K562 (cell line): ENCODE results near the gene COL25A1. TPM values are rescaled to one million over a fixed set of nuclear protein-coding genes. Genes with fewer than 3 reads are reported as not detected.

Experiments used
- ATAC-seq: fragments of 200-7000 bp; cut with Tn5 transposase; 3 replicates; pipeline ENCODE4 v1.9.1; 2020; ENCODE audit warnings: moderate library complexity
- BruUV-seq: library from RNA; stranded (reverse); fragments of 400-500 nt; replicated peaks from 2 replicates; lab custom pipeline; 2021; lab: Mats Ljungman, UMichigan
- CTCF ChIA-PET: fragments of 300-600 bp; formaldehyde crosslinking; extraction: SDS; loops from one replicate; lab custom pipeline; 2021; ENCODE audit warnings: low intra/inter-chr PET ratio; lab: Yijun Ruan, JAX
- POLR2A ChIA-PET: fragments of 300-600, 350-650 bp; sonication (Branson Sonifier 250); formaldehyde crosslinking; extraction: SDS; loops from one replicate; lab custom pipeline; 2021; ENCODE audit warnings: antibody characterized with exemption, inconsistent platforms; lab: Yijun Ruan, JAX
- DNase-seq, 4 experiments: peaks; one replicate each; pipeline versions ENCODE4 v3.0.0 to v3.0.0-alpha.2; 2011 to 2018; ENCODE audit warnings: low spot score in 3 of 4, mixed read lengths in 3 of 4; ENCODE audit errors: extremely low read depth in 1 of 4
- FAIRE-seq: peaks from 2 replicates; lab custom pipeline; 2011; peaks lifted over from hg19 to GRCh38; lab: Jason Lieb, UNC
- H2AFZ ChIP-seq: 2 replicates; pipeline ENCODE4 v1.6.0; 2011; ENCODE audit warnings: low read depth, low read length, control low read depth, inconsistent platforms
- H3K27ac ChIP-seq: fragments of 200-600 bp; 3 replicates; pipeline ENCODE4 v1.8.0; 2011; ENCODE audit warnings: low read depth, mild to moderate bottlenecking, control low read depth, inconsistent platforms, low read length, moderate library complexity, mixed read lengths; ENCODE audit errors: extremely low read depth
- H3K27me3 ChIP-seq, 2 experiments: fragments of 300-600 bp in 1 of 2; 2 replicates in 1 of 2; 3 replicates in 1 of 2; pipeline versions ENCODE4 v1.6.0 to v1.8.0; 2011; ENCODE audit warnings: inconsistent platforms in 2 of 2, low read length in 2 of 2, mild to moderate bottlenecking in 1 of 2, mixed read lengths in 1 of 2, moderate library complexity in 1 of 2; ENCODE audit not compliant: control insufficient read depth in 2 of 2, insufficient read depth in 2 of 2
- H3K36me3 ChIP-seq: fragments of 300-600 bp; 3 replicates; pipeline ENCODE4 v1.8.0; 2011; ENCODE audit warnings: mild to moderate bottlenecking, low read length, inconsistent platforms; ENCODE audit not compliant: control insufficient read depth, insufficient read depth
- H3K4me1 ChIP-seq, 2 experiments: fragments of 200-600 bp in 1 of 2; replicated peaks in 1 of 2; 2 replicates in 1 of 2; 3 replicates in 1 of 2; pipeline versions ENCODE4 v1.5.1 to v1.8.0; 2011; ENCODE audit warnings: inconsistent platforms in 2 of 2, low read length in 2 of 2, mild to moderate bottlenecking in 1 of 2, mixed read lengths in 1 of 2, moderate library complexity in 1 of 2; ENCODE audit not compliant: control insufficient read depth in 2 of 2, insufficient read depth in 2 of 2
- H3K4me2 ChIP-seq: 2 replicates; pipeline ENCODE4 v1.6.1; 2011; ENCODE audit warnings: low read length, control low read depth, inconsistent platforms, mixed read lengths; ENCODE audit not compliant: insufficient read depth
- H3K4me3 ChIP-seq: fragments of 200-600 bp; sonication (generic), shearing (Covaris generic); 2 replicates; pipeline ENCODE4 v1.5.1; 2016; ENCODE audit warnings: control low read depth, inconsistent platforms
- H3K79me2 ChIP-seq: fragments of 200-600 bp; 3 replicates; pipeline ENCODE4 v1.8.0; 2011; ENCODE audit warnings: low read length, inconsistent platforms; ENCODE audit not compliant: control insufficient read depth, insufficient read depth
- H3K9ac ChIP-seq, 2 experiments: 2 replicates each; pipeline versions ENCODE4 v1.6.0 to v1.6.1; 2011; ENCODE audit warnings: low read depth in 2 of 2, low read length in 2 of 2, control low read depth in 1 of 2, inconsistent platforms in 1 of 2, mild to moderate bottlenecking in 1 of 2, mixed read lengths in 1 of 2; ENCODE audit not compliant: insufficient read depth in 1 of 2
- H3K9me1 ChIP-seq: one replicate; pipeline ENCODE4 v1.6.0; 2011; ENCODE audit warnings: inconsistent platforms, mild to moderate bottlenecking, low read length, moderate library complexity; ENCODE audit not compliant: control insufficient read depth, insufficient read depth
- H3K9me3 ChIP-seq: replicated peaks from 2 replicates; pipeline ENCODE4 v1.5.1; 2011; ENCODE audit warnings: low read depth, low read length, inconsistent platforms; ENCODE audit not compliant: control insufficient read depth, insufficient read depth
- H4K20me1 ChIP-seq: replicated peaks from 2 replicates; pipeline ENCODE4 v1.6.1; 2011; ENCODE audit warnings: low read length, inconsistent platforms, mixed read lengths; ENCODE audit not compliant: control insufficient read depth, insufficient read depth
- ADNP ChIP-seq: fragments of 200-800 bp; sonication (Bioruptor generic); IDR thresholded peaks from 2 replicates; pipeline ENCODE4 v1.6.1; 2016; ENCODE audit warnings: missing genetic modification characterization, missing compliant biosample characterization
- ATF3 ChIP-seq, 2 experiments: fragments of 450-650 bp in 1 of 2; sonication (generic) in 1 of 2; formaldehyde crosslinking in 1 of 2; IDR thresholded peaks in 1 of 2; conservative IDR thresholded peaks in 1 of 2; 2 replicates each; pipeline versions ENCODE4 v1.6.1 to v1.8.1; 2016 to 2023; ENCODE audit warnings: mild to moderate bottlenecking in 2 of 2, moderate library complexity in 2 of 2, inconsistent platforms in 1 of 2, missing genetic modification reagents in 1 of 2
- CHAMP1 ChIP-seq: fragments of 450-650 bp; IDR thresholded peaks from 2 replicates; pipeline ENCODE4 v1.6.1; 2016; ENCODE audit warnings: mild to moderate bottlenecking
- E2F1 ChIP-seq: sonication (generic); formaldehyde crosslinking; IDR thresholded peaks from 2 replicates; pipeline ENCODE4 v1.8.1; 2023; ENCODE audit warnings: mild to moderate bottlenecking, missing genetic modification reagents, moderate library complexity
- HES1 ChIP-seq: fragments of 450-650 bp; IDR thresholded peaks from 2 replicates; pipeline ENCODE4 v1.6.1; 2016; ENCODE audit warnings: low read depth, mild to moderate bottlenecking, moderate library complexity
- KLF6 ChIP-seq: fragments of 250-450 bp; sonication (Bioruptor Pico); IDR thresholded peaks from 2 replicates; pipeline ENCODE4 v1.4.0; 2020; ENCODE audit warnings: mild to moderate bottlenecking, moderate library complexity, borderline replicate concordance
- NFYB ChIP-seq: IDR thresholded peaks from 2 replicates; pipeline ENCODE4 v1.6.1; 2011; ENCODE audit warnings: mild to moderate bottlenecking, moderate library complexity; ENCODE audit not compliant: insufficient read length; ENCODE audit errors: extremely low read depth
- RHOXF2B ChIP-seq: fragments of 250-450 bp; sonication (Bioruptor Pico); conservative IDR thresholded peaks from 2 replicates; pipeline ENCODE4 v1.5.1; 2021
- TBL1XR1 ChIP-seq, 2 experiments: IDR thresholded peaks; 2 replicates each; pipeline ENCODE4 v1.6.1; 2012; ENCODE audit warnings: improper control_type of control experiment in 2 of 2, low read length in 2 of 2, mild to moderate bottlenecking in 1 of 2
- TOE1 ChIP-seq, 2 experiments: fragments of 450-650 bp in 1 of 2; sonication (generic) in 1 of 2; formaldehyde crosslinking in 1 of 2; IDR thresholded peaks; 2 replicates each; pipeline versions ENCODE4 v1.7.1 to v1.8.0; 2016 to 2022; ENCODE audit warnings: borderline replicate concordance in 2 of 2, mild to moderate bottlenecking in 2 of 2, antibody characterized with exemption in 1 of 2, inconsistent platforms in 1 of 2, low read depth in 1 of 2, missing genetic modification reagents in 1 of 2, moderate library complexity in 1 of 2
- ZC3H11A ChIP-seq: IDR thresholded peaks from 2 replicates; pipeline ENCODE4 v1.6.1; 2012; ENCODE audit warnings: low read depth, low read length, improper control_type of control experiment
- ZNF3 ChIP-seq: fragments of 250-450 bp; sonication (Bioruptor Pico); IDR thresholded peaks from 2 replicates; pipeline ENCODE4 v1.5.0; 2021; ENCODE audit warnings: mild to moderate bottlenecking, moderate library complexity
- ZNF717 ChIP-seq: fragments of 250-450 bp; sonication (Bioruptor Pico); IDR thresholded peaks from 2 replicates; pipeline ENCODE4 v1.5.0; 2021
- WGBS: fragments of 100-300 bp; shearing (Covaris generic); methylation state at CpG from one replicate; pipeline ENCODE4 v1.1.6; 2016; ENCODE audit warnings: low coverage, mixed read lengths; ENCODE audit not compliant: insufficient coverage; ENCODE audit errors: missing lambda C conversion rate; 5-methylcytosine and 5-hydroxymethylcytosine counted together
- in situ Hi-C: fragments of 300-500 bp; cut with MboI; formaldehyde crosslinking; loops from 4 replicates; pipeline ENCODE4 v1.15.0; 2018; ENCODE audit warnings: inconsistent platforms, mixed read lengths
- intact Hi-C: fragments of 100-400 bp; cut with micrococcal nuclease; formaldehyde crosslinking; loops from 2 replicates; pipeline ENCODE4 v1.14.2; 2022
- polyA plus RNA-seq, 8 experiments: library from polyadenylated mRNA; depleted of rRNA in 4 of 8; stranded (reverse) in 5 of 8; unstranded in 3 of 8; fragments of >200 nt; fragmentation: Nextera tagmentation in 2 of 8; fragmentation: Illumina TruSeq in 1 of 8; extraction: Ambion mirVana in 2 of 8; extraction: Trizol in 1 of 8; gene quantifications; 2 replicates each; pipeline versions ENCODE4 v1.2.1 to v1.2.3, GENCODE V29; 2011 to 2014; ENCODE audit warnings: inconsistent platforms in 1 of 8, missing spikeins in 1 of 8
- total RNA-seq, 7 experiments: library from RNA; depleted of rRNA in 6 of 7; stranded (reverse); fragments of >200 nt in 6 of 7; fragmentation: Illumina TruSeq in 2 of 7; extraction: Trizol in 2 of 7; gene quantifications; 2 replicates each; pipeline versions ENCODE4 v1.2.1 to v1.2.3, GENCODE V29; 2011 to 2021; ENCODE audit warnings: low replicate concordance in 1 of 7

Gene COL25A1
- total and polyA plus RNA-seq, 9 of the 15 experiments (the other 6 are each of a cell fraction or from before 2014, with no cell fraction given) = 0.03 to 0.62 (median 0.27) TPM

- TF ChIP-seq TBL1XR1 (IDR thresholded peaks at IDR 0.05; ENCODE audit: low read length in 2 of 2) (no peak), NFYB (no peak), ZNF3 (CRISPR knock-in tag) (no peak), HES1 (no peak), CHAMP1 (no peak), ZNF717 (CRISPR knock-in tag) (no peak)
These were observed 188.9 kb downstream of the COL25A1 start (continued) for GRCh38 chr4:109113521-109113920.

- Histone ChIP-seq H3K4me2 (no peak overlapping the region), H3K9me3 (no peaks in the 10 kb centered on the region), H3K27ac (no peak overlapping the region), H3K36me3 (no peaks in the 10 kb centered on the region), H3K27me3 (no peaks in the 10 kb centered on the region), H2AFZ (peak overlapping the region; percentile 51), H3K4me1 (no peaks in the 10 kb centered on the region), H4K20me1 (no peaks in the 10 kb centered on the region), H3K9ac (no peak overlapping the region), H3K79me2 (no peaks in the 10 kb centered on the region), H3K4me3 (no peak overlapping the region), H3K9me1 (no peaks in the 10 kb centered on the region)
- CTCF ChIA-PET = no interaction called here
- WGBS = 34% methylated on average over 3 of the region's 3 CpGs
- BruUV-seq = no TSS peak
- ATAC-seq (no peak), DNase-seq (no peak), FAIRE-seq (no peak)
- in situ Hi-C loops (no loop called here), intact Hi-C loops (no loop called here)
- POLR2A ChIA-PET = interaction anchor here (1.4 kb wide), 1 partner anchor 27 kb away, joined by 4 read pairs; no protein-coding TSS in a partner anchor
- TF ChIP-seq ATF3 (IDR thresholded peaks at IDR 0.05) (no peak), ATF3 (CRISPR knock-in tag; conservative IDR thresholded peaks at IDR 0.05) (no peak), RHOXF2B (CRISPR knock-in tag) (no peak), ZC3H11A (no peak), E2F1 (CRISPR knock-in tag) (no peak), TOE1 (IDR thresholded peaks at IDR 0.05; ENCODE audit: borderline replicate concordance) (no peak), TOE1 (CRISPR knock-in tag; IDR thresholded peaks at IDR 0.05; ENCODE audit: borderline replicate concordance, low read depth) (no peak), ADNP (tag) (no peak), KLF6 (CRISPR knock-in tag) (no peak)
These were observed 191.4 kb downstream of the COL25A1 start for GRCh38 chr4:109111031-109111430.
